A549 treated with AZD9567 at 1 μM for 4 hours (cell line): ENCODE data around the gene CMSS1. TPM values are rescaled to one million over a fixed set of nuclear protein-coding genes. Genes with fewer than 3 reads are reported as not detected.

Experiments used
- total RNA-seq: library from RNA; stranded (reverse); fragments of 200-300 nt; extraction: Qiagen RNA extraction; gene quantifications from 5 replicates; pipeline ENCODE4 v1.2.3, GENCODE V29; 2022; ENCODE audit not compliant: insufficient read depth

Gene CMSS1
- total RNA-seq: 40.3 to 59.8 TPM (median 58.6 TPM) in 5 replicates

GRCh38 chr3:99817437-99818240 lies at the start of gene CMSS1:
TSS of gene CMSS1 (plus strand) at chr3:99817862.

DNA sequence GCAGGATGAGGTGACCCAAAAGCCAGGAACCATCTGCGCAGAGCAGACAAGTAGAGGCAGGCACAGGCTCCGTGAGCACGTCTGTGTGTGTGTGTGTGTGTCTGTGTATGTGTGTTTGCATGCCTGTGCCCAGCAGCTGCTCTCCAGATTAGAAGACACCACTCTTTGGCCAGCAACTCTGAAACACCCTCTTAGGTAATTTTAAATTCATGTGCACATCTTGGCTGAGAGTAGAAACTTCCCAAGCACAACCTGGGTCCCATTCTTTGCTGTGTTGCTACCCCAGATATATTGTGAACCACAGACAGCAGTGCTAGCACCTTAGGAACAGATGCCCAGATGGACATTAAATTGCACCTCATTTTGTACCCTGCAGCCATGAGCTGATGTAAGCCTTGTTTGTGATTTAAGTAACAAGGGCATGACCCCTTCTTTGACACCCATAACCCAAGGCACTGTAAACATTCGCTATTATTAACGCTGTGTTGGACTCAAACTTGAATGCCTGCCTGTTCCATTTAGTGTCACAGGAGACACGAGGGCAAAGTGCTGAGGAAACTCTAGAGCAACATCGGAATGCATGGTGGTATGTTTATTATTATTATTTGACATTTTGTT lies 296.9 kb downstream of the CMSS1 start, which contains the start of gene FILIP1L:
FILIP1L (minus strand) TSS at position 89 of the 618 bp plus-strand sequence.

Other genes starting within 250 kb of the CMSS1 start
- gene COL8A1, start 179.3 kb upstream of the CMSS1 start, total RNA-seq: not detected in 5 replicates